GM12878 (cell line): ENCODE measurements around the gene ECM2. TPM values are rescaled to one million over a fixed set of nuclear protein-coding genes. Genes with fewer than 3 reads are reported as not detected.

Experiments used
- ATAC-seq: fragments of 200-7000 bp; cut with Tn5 transposase; 3 replicates; pipeline ENCODE4 v1.9.1; 2020; ENCODE audit warnings: mild to moderate bottlenecking, moderate library complexity
- BruUV-seq: library from RNA; stranded (reverse); fragments of 400-500 nt; replicated peaks from 2 replicates; lab custom pipeline; 2021; lab: Mats Ljungman, UMichigan
- CTCF ChIA-PET: fragments of 300-600 bp; sonication (Branson Sonifier 250); formaldehyde crosslinking; extraction: SDS; loops from one replicate; lab custom pipeline; 2021; ENCODE audit warnings: inconsistent platforms; lab: Yijun Ruan, JAX
- POLR2A ChIA-PET: fragments of 350-600 bp; formaldehyde crosslinking; extraction: SDS; loops from one replicate; lab custom pipeline; 2021; ENCODE audit warnings: inconsistent platforms; lab: Charles Lee
- RAD21 ChIA-PET: fragments of 300-600 bp; sonication (Branson Sonifier 250); formaldehyde crosslinking; loops from one replicate; lab custom pipeline; 2023; ENCODE audit warnings: antibody characterized with exemption; ENCODE audit not compliant: unreplicated experiment; lab: Charles Lee
- SMC1A ChIA-PET: fragments of 300-600 bp; sonication (Branson Sonifier 250); formaldehyde crosslinking; loops from one replicate; lab custom pipeline; 2023; ENCODE audit not compliant: unreplicated experiment, uncharacterized antibody; lab: Charles Lee
- DNase-seq: peaks from one replicate; pipeline ENCODE4 v3.0.0-alpha.2; 2011; ENCODE audit warnings: low read depth, low spot score
- FAIRE-seq: peaks from 3 replicates; lab custom pipeline; 2011; peaks lifted over from hg19 to GRCh38; lab: Jason Lieb, UNC
- H2AFZ ChIP-seq: 2 replicates; pipeline ENCODE4 v1.6.0; 2011; ENCODE audit warnings: low read depth, low read length, control low read depth; ENCODE audit not compliant: control insufficient read depth
- H3K27ac ChIP-seq: 2 replicates; pipeline ENCODE4 v1.5.1; 2011; ENCODE audit warnings: control low read depth; ENCODE audit not compliant: control insufficient read depth, insufficient read depth
- H3K27me3 ChIP-seq, 2 experiments: replicated peaks in 1 of 2; 2 replicates each; pipeline versions ENCODE4 v1.6.0 to v1.6.1; 2011; ENCODE audit warnings: low read length in 1 of 2; ENCODE audit not compliant: control insufficient read depth in 2 of 2, insufficient read depth in 2 of 2
- H3K36me3 ChIP-seq, 2 experiments: 2 replicates each; pipeline ENCODE4 v1.5.1; 2011; ENCODE audit warnings: low read length in 1 of 2; ENCODE audit not compliant: control insufficient read depth in 2 of 2, insufficient read depth in 2 of 2
- H3K4me1 ChIP-seq: 2 replicates; pipeline ENCODE4 v1.6.1; 2011; ENCODE audit warnings: mild to moderate bottlenecking, low read length, moderate library complexity, mixed read lengths; ENCODE audit not compliant: control insufficient read depth, insufficient read depth
- H3K4me2 ChIP-seq: 2 replicates; pipeline ENCODE4 v1.6.0; 2011; ENCODE audit warnings: control low read depth; ENCODE audit not compliant: control insufficient read depth, insufficient read depth
- H3K4me3 ChIP-seq: fragments of 200-600 bp; sonication (generic); 2 replicates; pipeline ENCODE4 v1.5.1; 2016
- H3K79me2 ChIP-seq: 2 replicates; pipeline ENCODE4 v1.6.0; 2011; ENCODE audit warnings: low read length; ENCODE audit not compliant: control insufficient read depth, insufficient read depth
- H3K9ac ChIP-seq: 2 replicates; pipeline ENCODE4 v1.8.0; 2011; ENCODE audit warnings: low read length, control low read depth, mixed read lengths; ENCODE audit not compliant: control insufficient read depth, insufficient read depth
- H3K9me3 ChIP-seq: replicated peaks from 3 replicates; pipeline ENCODE4 v1.5.1; 2011; ENCODE audit warnings: mild to moderate bottlenecking, low read length; ENCODE audit not compliant: control insufficient read depth, insufficient read depth
- H4K20me1 ChIP-seq: 2 replicates; pipeline ENCODE4 v1.6.0; 2011; ENCODE audit not compliant: control insufficient read depth, insufficient read depth
- HCFC1 ChIP-seq: fragments of 150-350 bp; IDR thresholded peaks from 2 replicates; pipeline ENCODE4 v1.6.1; 2014; ENCODE audit warnings: low read length
- HDAC2 ChIP-seq: fragments of 200-600 bp; sonication (generic); IDR thresholded peaks from 2 replicates; pipeline ENCODE4 v1.6.1; 2017
- MEF2A ChIP-seq: IDR thresholded peaks from 2 replicates; pipeline ENCODE4 v1.6.1; 2011; ENCODE audit warnings: low read depth, mild to moderate bottlenecking, low read length, moderate library complexity; ENCODE audit not compliant: insufficient read depth
- MTA3 ChIP-seq: IDR thresholded peaks from 2 replicates; pipeline ENCODE4 v1.6.1; 2012; ENCODE audit warnings: low read length, inconsistent platforms, borderline replicate concordance
- MYB ChIP-seq: fragments of 150-350 bp; IDR thresholded peaks from 2 replicates; pipeline ENCODE4 v1.6.1; 2014; ENCODE audit warnings: mild to moderate bottlenecking, low read depth, low read length, borderline replicate concordance
- NR2C2 ChIP-seq: IDR thresholded peaks from 2 replicates; pipeline ENCODE4 v1.6.1; 2011; ENCODE audit warnings: borderline replicate concordance, low read depth; ENCODE audit not compliant: control insufficient read depth, insufficient read length
- SMAD5 ChIP-seq: IDR thresholded peaks from 2 replicates; pipeline ENCODE4 v1.6.1; 2016; ENCODE audit warnings: antibody characterized with exemption, low read depth
- SUZ12 ChIP-seq: fragments of 200-600 bp; sonication (generic); IDR thresholded peaks from one replicate; pipeline ENCODE4 v1.6.1; 2018; ENCODE audit warnings: antibody characterized with exemption, mild to moderate bottlenecking; ENCODE audit not compliant: unreplicated experiment
- ZZZ3 ChIP-seq: IDR thresholded peaks from 2 replicates; pipeline ENCODE4 v1.6.1; 2011; ENCODE audit warnings: low read depth; ENCODE audit not compliant: control insufficient read depth, insufficient read length
- WGBS: methylation state at CpG from one replicate; pipeline ENCODE4 v1.1.6; 2016; ENCODE audit warnings: low lambda C conversion rate; ENCODE audit not compliant: insufficient replicate concordance, insufficient coverage; ENCODE audit errors: missing lambda C conversion rate; 5-methylcytosine and 5-hydroxymethylcytosine counted together
- in situ Hi-C: fragments of 300-500 bp; cut with MboI; formaldehyde crosslinking; loops from 9 replicates; pipeline ENCODE4 v1.14.3; 2018; ENCODE audit warnings: mixed read lengths
- intact Hi-C: fragments of 100-400 bp; cut with micrococcal nuclease; formaldehyde crosslinking; loops from one replicate; pipeline ENCODE4 v1.14.2; 2022; ENCODE audit not compliant: unreplicated experiment
- polyA plus RNA-seq, 11 experiments: library from polyadenylated mRNA; depleted of rRNA in 4 of 11; unstranded in 6 of 11; stranded (reverse) in 5 of 11; fragments of >200 nt; fragmentation: Nextera tagmentation in 4 of 11; fragmentation: Illumina TruSeq in 1 of 11; extraction: Ambion mirVana in 4 of 11; extraction: Trizol in 1 of 11; gene quantifications; 1 replicate in 1 of 11; 2 replicates in 10 of 11; pipeline versions ENCODE4 v1.2.1 to v1.2.3, GENCODE V29; 2011 to 2016; ENCODE audit warnings: inconsistent platforms in 2 of 11, missing spikeins in 2 of 11, low read depth in 1 of 11
- total RNA-seq, 4 experiments: library from RNA; depleted of rRNA in 3 of 4; stranded (reverse); fragments of >200 nt in 3 of 4; fragmentation: Illumina TruSeq in 1 of 4; extraction: Trizol in 1 of 4; gene quantifications; 2 replicates each; pipeline versions ENCODE4 v1.2.1 to v1.2.3, GENCODE V29; 2013 to 2021
- TF ChIP-seq, protein P1 (sequence below): fragments of 450-650 bp; IDR thresholded peaks from 2 replicates; pipeline ENCODE4 v1.6.1; 2016; ENCODE audit warnings: mild to moderate bottlenecking, moderate library complexity, borderline replicate concordance

ECM2 gene
- total and polyA plus RNA-seq, 10 of the 15 experiments (the other 5 are each of a cell fraction or from before 2014, with no cell fraction given) = 0.03 to 0.67 (median 0.09) TPM; not detected in 2

DNA sequence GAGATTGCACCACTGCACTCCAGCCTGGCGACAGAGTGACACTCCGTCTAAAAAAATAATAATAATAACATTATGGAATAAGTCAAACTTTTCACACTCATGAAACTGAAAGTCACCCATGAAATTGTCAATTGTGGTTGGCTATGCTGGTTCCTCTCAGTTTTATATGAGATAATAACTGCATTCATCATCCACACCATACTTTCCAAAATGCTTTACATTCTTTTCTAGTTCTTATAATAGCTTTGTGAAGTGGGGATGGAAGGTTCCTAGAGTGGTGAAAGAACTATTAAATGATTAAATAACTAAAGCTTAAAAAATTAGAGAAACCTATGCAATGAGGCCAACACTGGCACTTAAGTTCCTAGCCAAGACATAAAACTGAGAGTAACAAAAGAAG, 40.9 kb downstream of the ECM2 start:
- in situ Hi-C loops = no loop called here
- SMC1A ChIA-PET = interaction anchor here (1.2 to 1.3 kb wide), 3 partner anchors 9 to 193 kb away, joined by 3 read pairs; no protein-coding TSS in a partner anchor
- H3K9ac ChIP-seq = no peak overlapping the region
- no peaks in the 10 kb centered on the region for H3K79me2 ChIP-seq
- BruUV-seq = no TSS peak
- intact Hi-C loops = no loop called here
- CTCF ChIA-PET = interaction anchor here (0.9 to 1.4 kb wide), 2 partner anchors 9 to 166 kb away, joined by 3 to 4 read pairs; no protein-coding TSS in a partner anchor
- no peaks in the 10 kb centered on the region for H4K20me1 ChIP-seq
- POLR2A ChIA-PET = interaction anchor here (0.6 kb wide), 1 partner anchor 1896 kb away, joined by 3 read pairs; no protein-coding TSS in a partner anchor
- H3K27me3 ChIP-seq = no peaks in the 10 kb centered on the region
- no peak overlapping the region for H2AFZ ChIP-seq
- 97% methylated on average over 2 of the region's 2 CpGs for WGBS
- RAD21 ChIA-PET = no interaction called here
- no peak overlapping the region for H3K27ac ChIP-seq
- TF ChIP-seq SMAD5 (no peak), NR2C2 (no peak)
- FAIRE-seq (no peak), DNase-seq (no peak), ATAC-seq (no peak)
- no peak overlapping the region for H3K4me3 ChIP-seq
- no peaks in the 10 kb centered on the region; a peak in 1 of 4 replicates for H3K36me3 ChIP-seq
- H3K9me3 ChIP-seq = no peaks in the 10 kb centered on the region
- H3K4me1 ChIP-seq = no peaks in the 10 kb centered on the region
- no peak overlapping the region for H3K4me2 ChIP-seq

DNA sequence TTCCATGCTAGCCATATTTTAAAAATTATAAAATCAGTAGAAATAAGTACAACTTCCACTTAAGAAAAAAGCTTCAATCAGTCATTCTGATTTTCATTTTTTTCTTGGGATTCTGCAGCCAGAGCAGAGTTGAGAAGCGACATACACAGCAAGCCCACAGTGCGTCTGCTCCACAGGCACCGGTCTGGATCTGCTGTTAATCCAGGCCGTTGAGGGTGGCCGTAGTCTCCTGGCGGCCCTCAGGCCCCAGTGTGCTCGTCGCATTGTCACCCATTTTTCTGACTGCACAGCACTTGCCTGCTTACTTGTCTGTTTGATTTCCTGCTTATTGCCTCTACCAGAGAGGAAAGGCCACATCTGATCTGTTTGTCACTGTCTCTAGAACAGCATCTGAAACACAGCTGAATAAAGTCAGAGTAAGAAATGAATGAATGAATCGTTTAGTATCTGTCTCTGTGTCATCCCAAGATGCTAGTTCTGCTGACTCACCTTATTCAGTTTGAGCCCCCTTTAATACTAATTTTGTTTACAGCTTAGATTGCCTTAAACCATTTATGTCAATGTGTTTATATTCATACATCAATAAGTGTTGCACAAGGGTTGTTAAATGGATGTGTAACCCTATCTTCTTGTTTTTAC, 41.9 kb downstream of the ECM2 start:
- H3K9me3 ChIP-seq = no peaks in the 10 kb centered on the region
- H3K4me1 ChIP-seq = no peaks in the 10 kb centered on the region
- no peaks in the 10 kb centered on the region for H3K27me3 ChIP-seq
- ChIA-PET CTCF (interaction anchor here (0.6 to 1.3 kb wide), 2 partner anchors 10 to 299 kb away, joined by 3 to 5 read pairs; no protein-coding TSS in a partner anchor), POLR2A (interaction anchor here (0.5 kb wide), 1 partner anchor 348 kb away, joined by 6 read pairs; no protein-coding TSS in a partner anchor)
- 88% methylated on average over 9 of the region's 9 CpGs for WGBS
- intact Hi-C loops = no loop called here
- no peak for FAIRE-seq
- no peak overlapping the region for H2AFZ ChIP-seq
- no peak overlapping the region for H3K27ac ChIP-seq
- TF ChIP-seq MTA3 (no peak), ZZZ3 (no peak), HCFC1 (no peak), MEF2A (no peak), MYB (no peak), HDAC2 (no peak), SUZ12 (no peak)
- TF ChIP-seq, protein P1, sequence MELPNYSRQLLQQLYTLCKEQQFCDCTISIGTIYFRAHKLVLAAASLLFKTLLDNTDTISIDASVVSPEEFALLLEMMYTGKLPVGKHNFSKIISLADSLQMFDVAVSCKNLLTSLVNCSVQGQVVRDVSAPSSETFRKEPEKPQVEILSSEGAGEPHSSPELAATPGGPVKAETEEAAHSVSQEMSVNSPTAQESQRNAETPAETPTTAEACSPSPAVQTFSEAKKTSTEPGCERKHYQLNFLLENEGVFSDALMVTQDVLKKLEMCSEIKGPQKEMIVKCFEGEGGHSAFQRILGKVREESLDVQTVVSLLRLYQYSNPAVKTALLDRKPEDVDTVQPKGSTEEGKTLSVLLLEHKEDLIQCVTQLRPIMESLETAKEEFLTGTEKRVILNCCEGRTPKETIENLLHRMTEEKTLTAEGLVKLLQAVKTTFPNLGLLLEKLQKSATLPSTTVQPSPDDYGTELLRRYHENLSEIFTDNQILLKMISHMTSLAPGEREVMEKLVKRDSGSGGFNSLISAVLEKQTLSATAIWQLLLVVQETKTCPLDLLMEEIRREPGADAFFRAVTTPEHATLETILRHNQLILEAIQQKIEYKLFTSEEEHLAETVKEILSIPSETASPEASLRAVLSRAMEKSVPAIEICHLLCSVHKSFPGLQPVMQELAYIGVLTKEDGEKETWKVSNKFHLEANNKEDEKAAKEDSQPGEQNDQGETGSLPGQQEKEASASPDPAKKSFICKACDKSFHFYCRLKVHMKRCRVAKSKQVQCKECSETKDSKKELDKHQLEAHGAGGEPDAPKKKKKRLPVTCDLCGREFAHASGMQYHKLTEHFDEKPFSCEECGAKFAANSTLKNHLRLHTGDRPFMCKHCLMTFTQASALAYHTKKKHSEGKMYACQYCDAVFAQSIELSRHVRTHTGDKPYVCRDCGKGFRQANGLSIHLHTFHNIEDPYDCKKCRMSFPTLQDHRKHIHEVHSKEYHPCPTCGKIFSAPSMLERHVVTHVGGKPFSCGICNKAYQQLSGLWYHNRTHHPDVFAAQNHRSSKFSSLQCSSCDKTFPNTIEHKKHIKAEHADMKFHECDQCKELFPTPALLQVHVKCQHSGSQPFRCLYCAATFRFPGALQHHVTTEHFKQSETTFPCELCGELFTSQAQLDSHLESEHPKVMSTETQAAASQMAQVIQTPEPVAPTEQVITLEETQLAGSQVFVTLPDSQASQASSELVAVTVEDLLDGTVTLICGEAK = no peak
- TF ChIP-seq, all 136 proteins: peak for 0
- Histone ChIP-seq H3K9ac (no peak overlapping the region), H3K36me3 (no peaks in the 10 kb centered on the region; a peak in 1 of 4 replicates), H3K4me2 (no peak overlapping the region), H3K79me2 (no peaks in the 10 kb centered on the region), H3K4me3 (no peak overlapping the region), H4K20me1 (no peaks in the 10 kb centered on the region)
- DNase-seq = no peak
- ChIA-PET RAD21 (no interaction called here), SMC1A (interaction anchor here (1.2 kb wide), 2 partner anchors 10 to 194 kb away, joined by 3 read pairs; no protein-coding TSS in a partner anchor)
- in situ Hi-C loops = no loop called here
- no peak for ATAC-seq
- no TSS peak for BruUV-seq
